ENCODE measurements around the gene MTUS2.

DNA sequence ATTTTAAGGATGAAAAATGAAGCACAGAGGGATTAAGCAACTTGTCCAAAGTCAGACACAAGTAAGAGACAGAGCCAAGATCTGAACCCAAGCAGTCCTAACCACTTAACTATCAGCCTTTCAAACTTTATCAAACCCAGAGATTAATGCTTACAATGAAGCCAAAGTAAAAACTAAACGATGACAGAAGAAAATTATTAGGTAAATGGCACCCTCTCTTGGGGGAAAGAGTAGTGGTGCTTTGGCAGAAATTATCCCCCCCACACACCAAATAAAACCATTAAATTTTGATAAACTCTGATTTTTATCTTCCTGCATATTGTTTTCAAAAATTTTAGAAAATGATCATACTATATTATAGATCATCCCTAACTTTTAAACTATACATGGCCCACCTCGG, 446.1 kb downstream of the MTUS2 start:
- TF ChIP-seq GATA2 (IDR thresholded peaks at IDR 0.05; ENCODE audit: insufficient read depth, insufficient read length, low read depth, low read length) (no peak), JUN (IDR thresholded peaks at IDR 0.05; ENCODE audit: borderline replicate concordance, insufficient read depth, insufficient read length, low read depth) (no peak)
